Measurements from ENCODE around the gene SND1. TPM values are rescaled to one million over a fixed set of nuclear protein-coding genes. Genes with fewer than 3 reads are reported as not detected.

SND1 gene
- total RNA-seq, 3 donors from 2014 or later = 83.5 to 131 (median 120) TPM

GRCh38 chr7:127665922-127666321 is 13.9 kb downstream of the SND1 start:
- TF ChIP-seq CTCF (IDR thresholded peaks at IDR 0.05) (no peak), POLR2A (IDR thresholded peaks at IDR 0.05) (no peak), POLR2AphosphoS5 (IDR thresholded peaks at IDR 0.05) (no peak)

GRCh38 chr7:127666602-127667001 is 14.6 kb downstream of the SND1 start:
- Histone ChIP-seq H3K9me3 (no peaks in the 10 kb centered on the region), H3K36me3 (no peaks in the 10 kb centered on the region), H3K27me3 (no peaks in the 10 kb centered on the region), H3K27ac (no peak overlapping the region), H3K4me3 (no peak overlapping the region), H3K4me1 (no peaks in the 10 kb centered on the region)
- no peak for DNase-seq (ENCODE audit: low spot score in 2 of 2)
- TF ChIP-seq POLR2AphosphoS5 (IDR thresholded peaks at IDR 0.05) (no peak), CTCF (IDR thresholded peaks at IDR 0.05) (no peak), POLR2A (IDR thresholded peaks at IDR 0.05) (no peak)
- intact Hi-C loops (cut with DNase I; ENCODE audit: low total_unique reads) = no loop called here

More at GRCh38 chr7:127665922-127666321, 13.9 kb downstream of the SND1 start:
- no peaks in the 10 kb centered on the region for H3K9me3 ChIP-seq
- H3K36me3 ChIP-seq = no peaks in the 10 kb centered on the region
- no peak overlapping the region for H3K4me3 ChIP-seq
- intact Hi-C loops (cut with DNase I; ENCODE audit: low total_unique reads) = no loop called here
- H3K27ac ChIP-seq = no peak overlapping the region
- no peak for DNase-seq (ENCODE audit: low spot score in 2 of 2)
- no peaks in the 10 kb centered on the region for H3K27me3 ChIP-seq
- no peaks in the 10 kb centered on the region for H3K4me1 ChIP-seq

GRCh38 chr7:127667017-127667670 is 15.2 kb downstream of the SND1 start:
- intact Hi-C loops (cut with DNase I; ENCODE audit: low total_unique reads) = no loop called here
- Histone ChIP-seq H3K4me3 (no peak overlapping the region), H3K27me3 (no peaks in the 10 kb centered on the region), H3K27ac (no peak overlapping the region), H3K9me3 (no peaks in the 10 kb centered on the region), H3K36me3 (no peaks in the 10 kb centered on the region), H3K4me1 (no peaks in the 10 kb centered on the region)
- DNase-seq (ENCODE audit: low spot score in 2 of 2) = no peak
- TF ChIP-seq POLR2A (IDR thresholded peaks at IDR 0.05) (no peak), CTCF (IDR thresholded peaks at IDR 0.05) (no peak), POLR2AphosphoS5 (IDR thresholded peaks at IDR 0.05) (no peak)

GRCh38 chr7:127667759-127668530 is 16.0 kb downstream of the SND1 start:
- Histone ChIP-seq H3K4me3 (no peak overlapping the region), H3K27me3 (no peaks in the 10 kb centered on the region), H3K9me3 (no peaks in the 10 kb centered on the region), H3K36me3 (no peaks in the 10 kb centered on the region), H3K27ac (no peak overlapping the region), H3K4me1 (no peaks in the 10 kb centered on the region)
- intact Hi-C loops (cut with DNase I; ENCODE audit: low total_unique reads) = no loop called here
- TF ChIP-seq CTCF (IDR thresholded peaks at IDR 0.05) (no peak), POLR2A (IDR thresholded peaks at IDR 0.05) (no peak), POLR2AphosphoS5 (IDR thresholded peaks at IDR 0.05) (no peak)
- DNase-seq (ENCODE audit: low spot score in 2 of 2) = no peak

GRCh38 chr7:127671341-127671740 is 19.3 kb downstream of the SND1 start:
- Histone ChIP-seq H3K9me3 (no peaks in the 10 kb centered on the region), H3K27me3 (no peaks in the 10 kb centered on the region), H3K4me1 (no peaks in the 10 kb centered on the region), H3K4me3 (no peak overlapping the region), H3K36me3 (no peaks in the 10 kb centered on the region), H3K27ac (no peak overlapping the region)
- intact Hi-C loops (cut with DNase I; ENCODE audit: low total_unique reads) = no loop called here
- DNase-seq (ENCODE audit: low spot score in 2 of 2) = no peak
- TF ChIP-seq CTCF (IDR thresholded peaks at IDR 0.05) = no peak
- no peak for TF ChIP-seq POLR2A (IDR thresholded peaks at IDR 0.05)
- TF ChIP-seq POLR2AphosphoS5 (IDR thresholded peaks at IDR 0.05) = no peak

Data from breast epithelium (tissue), 4 donors.